GM18502 (cell line): Measurements from ENCODE around the gene TNFRSF11A.

Experiments used
- ATAC-seq: cut with Tn5 transposase; IDR thresholded peaks from one replicate; pipeline ENCODE4 v1.9.1; 2021; ENCODE audit warnings: mild to moderate bottlenecking; ENCODE audit not compliant: unreplicated experiment, poor library complexity

TNFRSF11A gene

DNA sequence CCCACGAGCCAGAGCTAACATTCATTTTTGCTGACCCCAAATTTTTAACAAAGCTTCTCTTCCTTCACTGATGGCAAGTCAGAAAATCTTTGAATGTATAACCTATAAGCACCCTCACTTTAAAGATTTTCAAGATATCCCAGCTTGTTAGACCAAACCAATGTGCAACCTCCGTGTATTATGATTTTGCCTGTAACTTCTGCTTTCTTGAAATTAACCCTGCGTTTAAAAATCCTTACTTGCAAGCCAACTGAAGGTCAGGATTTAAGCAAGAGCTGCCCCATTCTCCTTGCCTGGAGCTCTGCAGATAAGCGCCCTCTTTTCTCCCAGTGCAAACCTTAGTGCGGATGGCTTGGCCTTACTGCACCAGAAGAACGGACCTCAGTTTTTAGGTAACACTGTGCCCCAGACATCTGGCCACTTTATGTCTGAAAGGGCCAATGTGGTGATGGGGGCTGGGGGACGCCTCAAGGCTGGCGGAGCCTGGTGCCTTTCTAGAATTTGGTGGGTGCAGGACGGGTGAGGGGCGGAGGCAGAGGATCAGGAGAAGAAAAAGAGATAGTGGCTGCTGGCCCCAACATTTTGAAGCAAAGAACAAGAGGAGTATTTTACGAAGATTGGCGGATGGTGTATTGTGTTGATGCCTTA is 805 bp upstream of the TNFRSF11A start:
- no peak for ATAC-seq

DNA sequence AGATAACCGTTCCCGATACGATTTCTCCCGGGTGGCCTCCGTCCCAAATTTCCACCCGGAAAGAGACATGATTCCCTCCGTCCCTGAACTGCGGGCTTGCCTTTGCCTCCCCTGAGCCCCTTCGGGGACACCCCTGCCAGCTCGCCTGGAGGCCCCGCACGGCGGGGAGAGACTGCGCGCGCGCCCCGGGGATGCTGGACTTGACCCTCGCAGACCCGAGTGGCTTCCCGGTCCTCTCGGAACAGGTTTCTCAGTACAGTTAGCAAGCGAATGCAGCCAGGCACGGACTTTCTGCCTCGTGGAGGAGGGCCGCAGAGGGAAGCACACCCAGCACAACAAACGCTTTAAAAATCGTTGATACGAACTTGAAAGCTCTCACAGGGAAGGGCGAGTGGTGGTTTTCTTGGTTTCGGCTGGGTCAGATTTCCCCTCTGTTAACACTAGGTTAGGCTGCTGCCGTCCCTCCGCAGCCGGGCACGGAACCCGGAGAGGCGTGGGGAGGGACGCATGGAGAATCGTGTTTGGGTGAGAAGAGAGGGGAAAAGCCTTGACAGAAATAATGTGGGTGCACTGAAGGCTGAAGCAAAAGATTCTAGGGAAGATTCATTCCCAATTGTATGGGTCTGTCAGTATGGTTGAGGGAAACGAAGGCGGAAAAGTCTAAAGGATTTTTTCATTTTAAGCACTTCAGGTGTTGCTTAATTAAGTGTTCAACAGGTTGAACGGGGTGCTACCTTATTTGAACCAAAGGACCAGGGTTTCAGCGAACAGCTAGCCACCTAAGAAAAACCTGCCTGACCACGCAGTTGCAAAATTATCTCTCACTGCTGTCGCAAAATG is 916 bp downstream of the TNFRSF11A start:
- ATAC-seq: peak; percentile 35

DNA sequence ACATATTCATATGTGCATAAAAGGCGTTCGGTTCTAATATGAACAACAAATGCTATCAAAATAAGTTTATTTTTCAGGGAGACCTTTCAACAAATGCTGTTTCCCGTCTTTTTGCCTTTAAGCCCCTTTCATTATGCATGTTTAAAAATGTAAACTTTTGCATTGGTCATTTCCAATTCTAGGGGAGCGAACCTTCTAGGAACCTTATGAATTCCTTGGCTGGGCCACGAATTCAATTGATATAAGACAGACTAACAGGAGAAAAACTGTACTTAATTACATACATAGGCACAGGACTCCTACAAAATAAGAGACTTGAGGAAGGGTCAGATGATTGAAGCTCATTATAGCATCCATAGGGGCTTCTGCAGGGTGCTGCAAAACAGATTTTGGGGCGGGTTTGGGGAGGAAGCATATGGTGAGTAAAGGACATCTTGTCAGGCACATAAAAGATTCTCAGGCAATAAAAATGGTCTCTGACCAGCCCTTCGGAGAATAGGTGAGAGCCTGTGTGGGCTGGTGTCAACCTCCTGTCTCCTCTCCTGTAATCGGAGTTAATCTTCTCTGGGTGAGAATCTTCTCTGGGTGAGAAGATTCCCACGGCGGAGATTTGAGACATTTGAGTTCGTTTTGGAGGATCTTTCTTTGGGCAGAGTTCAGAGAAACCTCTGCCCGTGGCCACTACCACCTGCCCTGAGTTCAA is 1.7 kb downstream of the TNFRSF11A start:
- ATAC-seq: no peak

DNA sequence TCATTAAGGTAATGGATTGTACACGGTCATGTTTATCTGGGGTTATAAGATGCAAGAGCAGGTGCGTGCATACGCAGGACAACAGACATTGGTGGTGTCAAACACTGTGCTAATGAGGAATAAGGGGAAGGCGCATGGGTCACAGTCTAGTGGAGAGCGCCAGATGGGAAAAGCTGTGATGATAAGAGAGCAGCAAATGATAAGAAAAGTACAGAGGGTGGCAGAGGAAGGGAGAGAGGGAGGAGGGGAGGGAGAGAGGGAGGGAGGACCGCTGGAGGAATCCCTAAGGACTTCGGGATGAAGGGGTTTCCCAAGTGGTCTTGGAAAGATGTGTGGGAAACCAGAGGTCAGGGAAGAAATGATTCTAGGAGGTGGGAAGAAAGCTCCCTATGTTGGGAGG is 2.9 kb downstream of the TNFRSF11A start:
- no peak for ATAC-seq

DNA sequence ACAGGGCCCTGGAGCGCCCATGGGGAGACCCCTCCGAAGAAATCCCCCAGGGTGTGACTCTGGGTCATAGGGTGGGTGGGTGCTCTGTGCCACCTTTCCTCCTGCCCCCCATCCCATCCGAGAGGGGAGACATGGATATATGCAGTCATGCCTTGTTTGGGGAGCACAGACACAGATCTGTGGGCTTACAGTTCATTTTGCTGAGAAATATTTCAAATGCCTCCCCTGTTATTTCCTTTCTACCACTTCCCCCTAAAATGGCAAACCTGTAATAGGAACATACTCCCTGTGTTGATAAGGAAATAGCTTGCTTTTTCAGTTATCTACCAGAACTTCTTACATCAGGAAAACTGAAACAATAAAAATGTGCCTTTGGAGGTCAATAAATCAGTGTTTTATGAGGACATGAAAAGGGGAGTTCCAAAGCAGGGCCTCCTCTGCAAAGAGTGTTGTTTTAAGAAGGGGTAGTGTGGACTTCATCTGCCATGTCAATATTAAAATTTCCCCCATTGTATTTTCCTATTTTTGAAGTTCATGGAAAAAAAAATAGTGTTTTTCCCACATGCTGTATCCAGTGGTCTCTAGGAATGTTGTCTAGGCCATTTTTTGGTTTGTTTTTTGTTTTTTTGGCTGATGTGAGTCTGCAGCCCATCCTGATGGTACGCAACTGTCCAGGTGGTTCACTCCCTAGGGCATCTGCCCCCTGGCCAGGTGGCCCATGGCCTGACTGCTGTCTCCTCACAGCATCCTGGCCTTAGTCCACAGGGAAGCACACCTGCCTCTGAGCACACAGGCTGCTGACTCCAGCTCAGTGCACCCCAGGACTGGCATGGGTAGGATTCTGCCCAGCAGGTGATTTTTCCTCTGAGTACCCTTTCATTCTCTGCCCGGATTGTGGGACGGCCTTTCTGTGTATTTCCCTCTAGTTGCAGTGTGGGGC is 3.7 kb downstream of the TNFRSF11A start:
- no peak for ATAC-seq

DNA sequence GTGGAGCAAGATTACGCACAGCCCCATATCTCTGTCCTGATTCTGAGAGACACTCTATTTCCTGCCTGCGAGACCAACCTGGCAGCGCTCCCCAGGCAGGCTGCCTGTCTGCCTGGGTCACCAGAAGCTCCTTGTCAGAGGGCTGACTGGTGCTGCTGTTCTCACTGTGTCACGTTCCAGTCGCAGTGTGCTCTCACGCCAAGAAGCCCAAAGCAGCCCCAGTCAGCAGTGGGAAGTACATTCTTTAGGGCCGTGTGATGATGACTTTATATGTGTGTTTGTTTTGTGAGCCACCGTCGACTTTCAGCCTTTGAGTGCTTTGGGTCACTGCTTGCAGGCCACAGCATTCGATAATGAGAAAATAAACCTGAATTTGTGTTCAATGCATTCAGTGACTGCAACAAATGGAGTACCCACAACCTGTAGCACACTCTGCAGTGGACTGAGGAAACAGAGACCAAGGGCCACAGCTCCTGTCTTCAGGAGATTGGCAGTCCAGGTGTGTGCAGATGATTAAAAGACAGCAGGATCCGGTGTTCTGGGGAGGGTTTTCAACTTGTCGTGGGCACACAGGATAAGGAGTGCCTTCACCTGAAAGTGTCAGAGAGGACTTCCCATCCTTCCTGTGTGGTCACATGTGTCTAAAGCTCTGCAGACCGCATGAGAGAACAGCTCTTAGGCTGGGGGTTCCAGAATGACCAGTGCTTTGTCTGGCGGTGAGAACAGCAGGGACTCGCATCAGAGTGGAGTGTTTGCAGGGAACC is 4.8 kb downstream of the TNFRSF11A start:
- no peak for ATAC-seq

DNA sequence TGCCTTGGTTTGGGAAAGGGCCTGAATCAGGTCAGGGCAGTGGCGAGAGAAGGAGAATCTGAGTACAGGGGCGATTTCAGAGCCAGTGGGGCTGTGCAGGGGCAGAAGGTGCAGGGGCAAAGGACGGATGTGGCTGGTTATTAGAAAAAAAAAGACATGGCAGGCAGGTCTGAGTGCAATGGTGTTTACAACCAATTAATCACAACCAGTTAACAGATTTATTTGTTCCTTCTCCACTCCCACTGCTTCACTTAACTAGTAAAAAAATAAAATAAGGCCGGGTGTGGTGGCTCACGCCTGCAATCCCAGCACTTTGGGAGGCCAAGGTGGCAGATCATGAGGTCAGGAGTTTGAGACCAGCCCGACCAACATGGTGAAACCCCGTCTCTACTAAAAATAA is 5.5 kb downstream of the TNFRSF11A start:
- no peak for ATAC-seq

DNA sequence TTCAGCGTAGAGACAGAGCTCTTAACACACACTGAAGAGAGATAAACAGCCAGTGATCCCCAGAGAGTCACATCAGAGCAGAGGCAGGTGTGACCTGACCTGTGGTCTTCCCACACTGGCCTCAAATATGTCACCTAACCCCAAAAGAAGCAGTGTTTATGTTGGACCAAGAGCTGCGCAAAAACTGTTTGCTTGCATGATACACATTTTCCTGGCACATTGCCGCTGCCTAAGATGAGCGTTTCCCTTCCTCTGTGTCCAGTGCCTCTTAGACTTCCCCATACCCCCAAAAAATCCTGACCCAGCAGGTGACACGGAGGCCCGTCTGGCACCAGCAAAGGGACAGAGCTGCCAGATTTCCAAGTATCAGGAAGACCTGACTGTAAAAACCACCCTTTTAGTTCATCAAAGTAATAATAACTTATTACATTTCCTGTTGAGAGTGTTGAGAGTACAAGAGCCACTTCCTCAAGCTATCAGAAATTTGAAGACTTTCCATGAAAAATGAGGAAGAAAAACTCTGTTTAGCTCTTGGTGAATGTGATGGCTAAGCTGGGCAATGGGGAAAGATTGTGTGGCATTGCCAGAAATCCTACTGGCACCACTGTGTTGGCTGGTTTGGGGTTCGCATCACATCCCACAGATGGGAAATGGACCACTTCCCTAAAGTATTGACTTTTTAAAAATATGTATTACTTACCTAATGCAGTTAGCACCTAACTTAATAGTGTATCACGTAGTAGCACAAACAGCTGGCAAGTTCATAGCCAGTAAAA is 6.7 kb downstream of the TNFRSF11A start:
- no peak for ATAC-seq

DNA sequence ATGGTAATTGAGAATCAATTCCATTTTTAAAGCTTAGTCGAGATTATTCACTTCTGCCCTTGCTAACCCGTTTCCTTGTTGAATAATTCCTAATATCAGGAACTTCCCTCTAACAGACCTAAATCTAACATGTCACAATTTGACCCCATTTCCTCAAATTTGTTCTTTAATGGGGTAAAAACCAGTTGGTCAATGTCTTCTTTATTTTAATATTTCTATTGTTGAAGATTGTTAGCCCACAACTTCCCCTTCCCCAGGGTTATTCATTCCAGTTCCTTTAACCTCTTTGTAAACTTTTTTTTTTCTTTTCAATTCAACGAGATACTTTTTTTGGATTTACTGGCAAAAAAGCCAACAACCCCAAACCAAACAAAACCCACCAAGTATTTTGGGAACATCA is 7.3 kb downstream of the TNFRSF11A start:
- no peak for ATAC-seq

DNA sequence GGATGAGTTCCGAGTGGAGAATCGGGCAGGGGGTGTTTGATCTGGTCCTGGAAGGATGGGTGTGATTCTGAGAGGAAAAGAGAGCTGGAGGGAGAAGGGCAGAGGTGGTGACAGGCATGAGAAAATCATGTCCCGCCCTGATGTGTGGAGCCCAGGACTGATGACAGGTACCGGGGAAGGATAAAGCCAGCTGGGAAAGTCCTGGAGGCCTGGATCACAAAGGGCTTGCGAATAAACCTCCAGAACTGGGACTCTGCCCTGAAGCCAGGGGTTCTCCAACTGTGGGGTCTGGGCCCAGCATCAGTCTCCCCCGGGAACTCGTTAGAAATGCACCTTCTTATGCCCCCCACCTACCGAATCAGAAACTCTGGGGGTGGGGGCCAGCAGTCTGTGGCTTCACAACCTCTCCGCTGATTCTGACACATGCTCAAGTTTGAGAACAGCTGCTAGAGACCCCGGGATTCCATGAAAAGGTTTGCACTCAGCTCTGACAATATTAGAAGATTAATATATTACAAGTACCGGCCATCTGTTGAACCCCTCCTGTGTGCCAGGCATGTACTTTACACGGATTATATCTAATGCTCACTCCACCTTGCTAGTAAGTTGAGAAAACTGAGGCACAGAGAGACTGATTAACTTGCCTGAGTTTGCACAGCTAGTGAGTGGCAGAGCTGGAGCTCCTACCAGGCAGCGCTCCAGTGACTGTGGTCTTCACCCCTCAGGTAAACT is 8.0 kb downstream of the TNFRSF11A start:
- no peak for ATAC-seq

DNA sequence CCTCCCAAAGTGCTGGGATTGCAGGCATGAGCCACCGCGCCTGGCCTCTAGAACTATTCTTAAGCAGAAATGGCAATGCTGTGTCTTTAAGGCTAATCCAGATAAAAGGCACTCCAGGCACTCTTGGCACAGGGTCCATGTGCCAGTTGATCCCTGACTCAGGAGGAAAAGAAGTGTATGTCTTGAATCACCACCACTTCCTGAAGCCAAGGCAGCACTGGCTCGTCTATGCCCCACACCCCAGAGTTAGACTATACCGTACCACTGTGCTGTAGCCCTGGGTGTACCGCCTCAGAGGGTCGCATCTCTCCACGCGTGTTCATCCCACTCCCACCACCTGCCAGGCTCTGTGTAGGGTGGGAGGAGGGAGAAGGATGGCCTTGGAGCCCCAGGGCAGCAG is 9.0 kb downstream of the TNFRSF11A start:
- no peak for ATAC-seq

DNA sequence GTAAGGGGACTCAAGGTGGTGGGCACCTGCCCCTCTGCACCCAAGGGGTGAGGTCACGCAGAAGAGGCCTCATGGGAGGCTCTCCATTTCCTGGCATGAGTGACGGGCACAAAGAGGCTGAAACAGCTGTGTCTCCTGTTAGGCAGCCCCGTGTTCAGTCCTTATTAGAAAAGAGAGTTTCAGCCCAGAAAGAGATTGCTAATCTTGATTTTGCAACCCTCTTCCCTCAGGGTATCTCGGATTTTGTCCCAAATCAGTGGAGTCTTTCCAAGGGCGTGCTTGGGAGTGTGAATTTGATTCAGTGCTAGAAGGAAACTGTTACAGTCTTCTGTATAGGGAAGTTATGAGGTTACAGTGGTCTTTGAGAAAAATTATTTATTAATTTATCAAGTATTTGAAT is 10.4 kb downstream of the TNFRSF11A start:
- no peak for ATAC-seq

DNA sequence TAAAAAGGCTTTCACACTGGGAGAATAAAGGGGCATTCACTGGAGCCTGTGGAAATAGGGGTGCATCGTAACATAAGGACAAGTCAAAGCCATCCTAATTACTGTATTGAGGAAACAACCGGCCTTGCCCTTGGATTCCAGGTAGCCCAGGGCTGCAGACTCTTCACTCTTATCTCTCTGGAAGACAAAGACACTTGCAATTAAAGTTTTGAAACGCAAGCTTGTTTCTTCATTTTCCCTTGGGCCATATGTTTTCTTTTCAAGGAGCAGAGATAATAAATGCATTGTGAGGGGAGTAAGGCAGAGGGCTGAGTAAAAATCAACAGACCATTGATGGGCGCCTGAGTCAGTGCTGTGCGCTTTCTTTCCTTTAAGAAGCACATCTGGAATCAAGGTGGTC is 11.5 kb downstream of the TNFRSF11A start:
- no peak for ATAC-seq

DNA sequence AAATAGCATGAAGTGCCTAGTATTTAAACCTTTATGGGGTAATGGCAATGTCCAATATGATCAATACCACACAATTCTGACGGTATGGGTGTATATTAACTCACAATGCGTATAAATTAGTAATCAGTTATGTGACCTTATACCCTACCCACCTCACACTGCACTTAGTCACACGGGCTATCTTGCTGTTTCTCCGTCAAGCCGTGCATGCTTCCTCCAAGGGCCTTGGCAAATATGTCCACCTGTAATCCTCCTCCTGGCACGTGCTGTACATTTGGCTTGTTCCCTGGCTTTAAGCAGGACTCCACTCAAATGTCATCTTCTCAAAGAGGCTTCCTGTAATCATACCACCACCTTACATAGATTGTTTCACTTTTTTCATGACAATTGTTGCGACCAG is 12.2 kb downstream of the TNFRSF11A start:
- ATAC-seq: no peak

DNA sequence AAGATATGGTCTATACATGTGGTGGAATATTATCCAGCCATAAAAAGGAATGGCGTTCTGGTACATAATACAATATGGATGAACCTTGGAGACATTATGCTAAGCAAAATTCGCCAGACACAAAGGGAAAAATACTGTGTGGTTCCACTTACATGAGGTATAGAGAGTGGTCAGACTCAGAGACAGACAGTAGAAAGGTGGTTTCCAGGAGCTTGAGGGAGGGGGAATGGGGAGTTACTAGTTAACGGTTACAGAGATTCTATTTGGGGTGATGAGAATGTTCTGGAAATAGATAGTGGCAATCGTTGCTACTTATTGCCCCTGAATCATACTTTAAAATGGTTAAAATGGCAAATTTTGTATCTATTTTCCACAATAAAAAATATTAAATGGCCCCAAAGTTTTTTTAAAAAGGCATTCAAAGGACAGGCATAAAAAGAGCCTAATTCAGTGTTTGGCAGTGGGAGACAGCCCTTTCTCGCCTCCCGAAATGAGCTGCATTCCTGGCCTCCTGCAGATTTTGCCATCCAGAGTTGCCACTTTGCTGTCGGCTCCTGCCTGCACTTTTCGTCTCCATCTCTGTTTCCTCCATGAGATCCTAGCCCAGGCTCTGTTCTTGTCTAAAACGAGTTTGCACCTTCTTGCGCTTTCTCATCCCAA is 13.5 kb downstream of the TNFRSF11A start:
- no peak for ATAC-seq

DNA sequence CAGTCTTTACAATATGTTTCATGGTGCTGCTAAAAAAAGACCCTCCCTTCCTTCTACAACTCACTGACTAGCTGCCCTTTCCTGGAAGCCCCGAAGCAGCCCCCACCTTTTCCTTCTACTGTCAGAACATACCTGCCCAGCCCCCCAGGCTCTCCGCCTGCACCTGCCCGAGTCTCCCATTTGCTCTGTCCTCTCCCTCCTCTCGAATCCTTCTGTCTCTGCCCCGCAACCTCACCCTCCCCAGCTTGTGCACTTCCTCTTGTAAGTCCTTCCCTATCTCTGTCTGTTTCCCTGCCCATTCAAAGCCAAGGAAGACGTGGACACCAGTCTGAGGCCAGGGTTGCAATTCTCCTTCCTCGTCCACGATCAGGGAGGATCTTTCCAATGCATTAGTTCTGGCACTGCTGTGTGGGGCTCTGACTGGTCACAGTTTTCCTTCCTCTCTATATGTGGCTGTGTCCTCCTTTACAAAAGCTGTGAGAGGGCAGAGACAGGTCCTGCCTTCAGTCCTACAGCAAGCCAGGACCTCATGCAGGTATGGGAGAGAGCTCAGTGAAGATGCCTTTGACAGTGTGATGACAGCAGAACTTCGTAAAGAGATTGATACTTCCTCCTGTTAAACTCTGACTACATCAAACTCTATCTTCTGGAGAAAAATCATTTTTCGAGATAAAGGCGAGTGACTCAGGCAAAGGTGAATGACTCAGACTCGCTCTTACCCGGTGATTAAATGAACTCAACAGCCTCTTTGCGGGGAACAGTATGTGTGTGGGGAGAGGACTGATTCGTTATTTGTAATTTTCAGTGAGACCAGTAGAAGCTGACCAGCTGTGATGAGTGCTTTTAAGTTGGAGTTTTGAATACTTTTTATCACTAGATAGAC is 14.2 kb downstream of the TNFRSF11A start:
- ATAC-seq: no peak

DNA sequence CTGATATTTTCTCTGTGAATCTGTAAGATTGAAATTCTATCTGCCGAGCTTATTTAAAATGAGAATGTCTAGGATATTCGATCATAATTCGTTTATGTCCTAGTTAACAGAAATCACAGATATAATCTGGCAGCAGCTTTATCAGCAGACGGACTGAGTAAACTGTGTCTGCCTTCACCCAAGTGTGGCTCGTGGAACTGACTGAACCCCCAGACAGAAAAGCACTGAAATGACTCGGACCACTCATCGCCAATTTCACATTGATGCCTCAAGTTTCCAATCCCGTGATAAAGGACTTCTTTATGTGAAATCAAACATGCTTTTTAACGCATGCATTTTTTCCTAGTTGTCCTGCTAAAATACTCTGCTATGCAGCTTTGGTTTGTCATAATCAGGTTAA is 15.9 kb downstream of the TNFRSF11A start:
- ATAC-seq: no peak
